SU-DHL-6 (cell line): ENCODE data around the gene HECW1.

Source experiments
- EZH2phosphoT487 ChIP-seq: fragments of 200-600 bp; sonication (generic), shearing (Covaris generic); conservative IDR thresholded peaks from 2 replicates; pipeline ENCODE4 v1.6.1; 2018; ENCODE audit warnings: mild to moderate bottlenecking, antibody characterized with exemption, low read length, moderate library complexity, mixed read lengths
- TF ChIP-seq, protein P1 (sequence below): fragments of 200-600 bp; sonication (generic); IDR thresholded peaks from one replicate; pipeline ENCODE4 v1.5.1; 2017; ENCODE audit warnings: antibody characterized with exemption, mild to moderate bottlenecking, low read length, moderate library complexity; ENCODE audit not compliant: insufficient read depth, poor library complexity, severe bottlenecking

DNA sequence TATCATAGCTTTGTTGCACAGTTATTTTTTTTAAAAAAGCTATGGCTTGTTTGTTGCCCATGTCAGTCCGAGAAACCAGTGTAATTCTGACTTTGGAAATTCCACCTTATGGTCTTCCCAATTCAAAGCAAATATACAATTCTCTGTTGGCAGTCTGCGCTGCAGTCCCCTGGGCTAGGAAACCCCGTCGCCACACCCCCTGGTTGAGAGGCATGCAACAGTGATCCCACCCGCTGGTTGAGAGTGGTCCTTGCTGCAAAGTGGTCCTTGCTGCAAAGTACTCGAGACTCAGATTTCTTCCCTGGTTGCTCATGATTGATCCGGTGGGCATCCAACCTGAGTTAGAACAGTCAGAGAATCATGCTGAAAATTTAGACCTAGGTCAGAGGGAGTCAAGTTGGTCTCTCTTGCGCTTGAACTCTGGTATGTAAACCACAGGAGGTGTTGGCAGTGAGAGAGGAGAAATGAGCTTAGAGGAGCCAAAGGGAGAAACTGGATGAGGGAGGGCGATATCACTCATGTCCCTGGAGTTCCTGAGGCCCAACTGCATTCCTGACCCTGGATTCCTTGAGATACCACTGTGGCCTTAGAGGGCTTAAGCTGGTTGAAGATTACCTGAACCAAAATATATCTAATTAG, 425.4 kb downstream of the HECW1 start:
- TF ChIP-seq, protein P1, sequence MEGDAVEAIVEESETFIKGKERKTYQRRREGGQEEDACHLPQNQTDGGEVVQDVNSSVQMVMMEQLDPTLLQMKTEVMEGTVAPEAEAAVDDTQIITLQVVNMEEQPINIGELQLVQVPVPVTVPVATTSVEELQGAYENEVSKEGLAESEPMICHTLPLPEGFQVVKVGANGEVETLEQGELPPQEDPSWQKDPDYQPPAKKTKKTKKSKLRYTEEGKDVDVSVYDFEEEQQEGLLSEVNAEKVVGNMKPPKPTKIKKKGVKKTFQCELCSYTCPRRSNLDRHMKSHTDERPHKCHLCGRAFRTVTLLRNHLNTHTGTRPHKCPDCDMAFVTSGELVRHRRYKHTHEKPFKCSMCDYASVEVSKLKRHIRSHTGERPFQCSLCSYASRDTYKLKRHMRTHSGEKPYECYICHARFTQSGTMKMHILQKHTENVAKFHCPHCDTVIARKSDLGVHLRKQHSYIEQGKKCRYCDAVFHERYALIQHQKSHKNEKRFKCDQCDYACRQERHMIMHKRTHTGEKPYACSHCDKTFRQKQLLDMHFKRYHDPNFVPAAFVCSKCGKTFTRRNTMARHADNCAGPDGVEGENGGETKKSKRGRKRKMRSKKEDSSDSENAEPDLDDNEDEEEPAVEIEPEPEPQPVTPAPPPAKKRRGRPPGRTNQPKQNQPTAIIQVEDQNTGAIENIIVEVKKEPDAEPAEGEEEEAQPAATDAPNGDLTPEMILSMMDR: no peak
- TF ChIP-seq EZH2phosphoT487: no peak
